SK-N-SH treated with all-trans-retinoic acid at 6 μM for 48 hours (cell line): ENCODE results near the gene WDR37.
"Not testable (repeated sequence)": the region's sequence is repeated elsewhere in the genome, so short reads cannot be mapped to it uniquely, and the experiment has no call there.

Experiments used
- ATAC-seq: fragments of 200-7000 bp; cut with Tn5 transposase; 3 replicates; pipeline ENCODE4 v1.9.1; 2020; ENCODE audit warnings: mild to moderate bottlenecking, moderate library complexity
- CREB5 ChIP-seq: fragments of 250-450 bp; sonication (Bioruptor Pico); IDR thresholded peaks from 2 replicates; pipeline ENCODE4 v1.5.1; 2020; ENCODE audit warnings: low read depth, mild to moderate bottlenecking, moderate library complexity
- CSDC2 ChIP-seq: fragments of 250-450 bp; sonication (Bioruptor Pico); IDR thresholded peaks from 2 replicates; pipeline ENCODE4 v1.5.0; 2020; ENCODE audit warnings: mild to moderate bottlenecking, moderate library complexity
- ESRRG ChIP-seq: fragments of 250-450 bp; sonication (Bioruptor Pico); IDR thresholded peaks from 2 replicates; pipeline ENCODE4 v1.6.1; 2021; ENCODE audit warnings: mild to moderate bottlenecking
- GLIS3 ChIP-seq: fragments of 250-450 bp; sonication (Bioruptor Pico); IDR thresholded peaks from 2 replicates; pipeline ENCODE4 v1.5.0; 2020; ENCODE audit warnings: mild to moderate bottlenecking, moderate library complexity
- ISL1 ChIP-seq: fragments of 250-450 bp; sonication (Bioruptor Pico); IDR thresholded peaks from 2 replicates; pipeline ENCODE4 v2.1.2; 2022; ENCODE audit warnings: mild to moderate bottlenecking, moderate library complexity
- OSR1 ChIP-seq: fragments of 250-450 bp; sonication (Bioruptor Pico); IDR thresholded peaks from 2 replicates; pipeline ENCODE4 v1.8.0; 2022; ENCODE audit warnings: moderate library complexity, mild to moderate bottlenecking, inconsistent platforms
- POU6F1 ChIP-seq: fragments of 250-450 bp; sonication (Bioruptor Pico); IDR thresholded peaks from 2 replicates; pipeline ENCODE4 v1.8.0; 2021; ENCODE audit warnings: low read depth, mild to moderate bottlenecking, moderate library complexity, borderline replicate concordance
- PPARA ChIP-seq: fragments of 250-450 bp; sonication (Bioruptor Pico); IDR thresholded peaks from 2 replicates; pipeline ENCODE4 v1.5.0; 2020; ENCODE audit warnings: mild to moderate bottlenecking, borderline replicate concordance
- SNAI2 ChIP-seq: fragments of 250-450 bp; sonication (Bioruptor Pico); IDR thresholded peaks from 2 replicates; pipeline ENCODE4 v1.5.0; 2020; ENCODE audit warnings: mild to moderate bottlenecking, moderate library complexity
- TCF4 ChIP-seq: fragments of 250-450 bp; sonication (Bioruptor Pico); IDR thresholded peaks from 2 replicates; pipeline ENCODE4 v1.8.0; 2021; ENCODE audit warnings: mild to moderate bottlenecking, moderate library complexity, borderline replicate concordance
- TOX ChIP-seq: fragments of 250-450 bp; sonication (Bioruptor Pico); IDR thresholded peaks from 2 replicates; pipeline ENCODE4 v1.8.0; 2021; ENCODE audit warnings: mild to moderate bottlenecking, moderate library complexity, borderline replicate concordance
- TSHZ2 ChIP-seq: fragments of 250-450 bp; sonication (Bioruptor Pico); IDR thresholded peaks from 2 replicates; pipeline ENCODE4 v1.5.0; 2020; ENCODE audit warnings: mild to moderate bottlenecking, moderate library complexity
- ZFP30 ChIP-seq: fragments of 450-650 bp; formaldehyde crosslinking; IDR thresholded peaks from 2 replicates; pipeline ENCODE4 v1.5.0; 2022; ENCODE audit warnings: mild to moderate bottlenecking, moderate library complexity
- ZNF565 ChIP-seq: fragments of 450-650 bp; formaldehyde crosslinking; conservative IDR thresholded peaks from 2 replicates; pipeline ENCODE4 v1.5.0; 2020; ENCODE audit warnings: low read depth, mild to moderate bottlenecking, moderate library complexity
- ZNF70 ChIP-seq: fragments of 450-650 bp; formaldehyde crosslinking; IDR thresholded peaks from 2 replicates; pipeline ENCODE4 v1.5.0; 2020; ENCODE audit warnings: mild to moderate bottlenecking, moderate library complexity
- ZNF8 ChIP-seq: fragments of 450-650 bp; formaldehyde crosslinking; IDR thresholded peaks from 2 replicates; pipeline ENCODE4 v1.5.0; 2020; ENCODE audit warnings: mild to moderate bottlenecking, moderate library complexity

The WDR37 gene

GRCh38 chr10:1116696-1117280 lies 60.6 kb downstream of the WDR37 start (continued):
- TF ChIP-seq GLIS3 (no peak), OSR1 (CRISPR knock-in tag) (no peak), ZNF565 (CRISPR knock-in tag) (no peak), POU6F1 (CRISPR knock-in tag) (no peak), PPARA (CRISPR knock-in tag) (no peak)

- no peak for TF ChIP-seq ZNF8 (CRISPR knock-in tag)
- no peak for TF ChIP-seq ZNF70 (CRISPR knock-in tag)
- TF ChIP-seq ESRRG, result no peak
- TF ChIP-seq PPARA (CRISPR knock-in tag), result no peak
- no peak for TF ChIP-seq OSR1 (CRISPR knock-in tag)
- no peak for TF ChIP-seq CSDC2 (CRISPR knock-in tag)
- no peak for TF ChIP-seq CREB5 (CRISPR knock-in tag)
- TF ChIP-seq POU6F1 (CRISPR knock-in tag), result no peak
- TF ChIP-seq ISL1 (CRISPR knock-in tag), result no peak
- no peak for TF ChIP-seq TOX
- ATAC-seq, result no peak
These were observed 61.5 kb downstream of the WDR37 start for GRCh38 chr10:1117651-1118050.

GRCh38 chr10:1118318-1118717 lies 62.1 kb downstream of the WDR37 start:
- not testable (repeated sequence) for ATAC-seq

GRCh38 chr10:1119027-1119426 lies 62.8 kb downstream of the WDR37 start:
- ATAC-seq, result no peak; the same call in 2 of the 3 replicates
- TF ChIP-seq ESRRG, result no peak
- no peak for TF ChIP-seq TOX
- peak; percentile 23; the same call in 1 of the 2 replicates for TF ChIP-seq TCF4
- TF ChIP-seq ZFP30 (CRISPR knock-in tag), result no peak
- TF ChIP-seq, all 23 proteins: peak for 1

GRCh38 chr10:1119501-1119900 lies 63.3 kb downstream of the WDR37 start:
- TF ChIP-seq CREB5 (CRISPR knock-in tag) (no peak), GLIS3 (no peak)
- no peak for ATAC-seq

- TF ChIP-seq CSDC2 (CRISPR knock-in tag) (no peak), TSHZ2 (no peak), OSR1 (CRISPR knock-in tag) (no peak), SNAI2 (CRISPR knock-in tag) (no peak), ZNF8 (CRISPR knock-in tag) (no peak)
- ATAC-seq, result no peak
These were observed 64.1 kb downstream of the WDR37 start for GRCh38 chr10:1120306-1120705.
